ENCODE data around the gene ABCB8. TPM values are rescaled to one million over a fixed set of nuclear protein-coding genes. Genes with fewer than 3 reads are reported as not detected.

ABCB8 gene
- total and polyA plus RNA-seq, 11 donors: 13.6 to 34.5 (median 26.0) TPM

GRCh38 chr7:151003572-151003971 is 24.7 kb upstream of the ABCB8 start:
- DNase-seq: peak in 1 of 5 donors; percentile 6
- Histone ChIP-seq H3K4me3 (no peak overlapping the region), H3K36me3 (peaks cover 0 to 46% (median 18%) of the 10 kb centered on the region in 9 donors), H3K27me3 (no peaks in the 10 kb centered on the region), H3K27ac (no peak overlapping the region), H3K9me3 (no peaks in the 10 kb centered on the region), H3K4me1 (peaks cover 0 to 24% (median 21%) of the 10 kb centered on the region in 12 donors)
- WGBS, 4 donors: 84 to 87% (median 85%) methylated on average over 12 of the region's 12 CpGs
- ATAC-seq: no peak
- TF ChIP-seq, protein P1, sequence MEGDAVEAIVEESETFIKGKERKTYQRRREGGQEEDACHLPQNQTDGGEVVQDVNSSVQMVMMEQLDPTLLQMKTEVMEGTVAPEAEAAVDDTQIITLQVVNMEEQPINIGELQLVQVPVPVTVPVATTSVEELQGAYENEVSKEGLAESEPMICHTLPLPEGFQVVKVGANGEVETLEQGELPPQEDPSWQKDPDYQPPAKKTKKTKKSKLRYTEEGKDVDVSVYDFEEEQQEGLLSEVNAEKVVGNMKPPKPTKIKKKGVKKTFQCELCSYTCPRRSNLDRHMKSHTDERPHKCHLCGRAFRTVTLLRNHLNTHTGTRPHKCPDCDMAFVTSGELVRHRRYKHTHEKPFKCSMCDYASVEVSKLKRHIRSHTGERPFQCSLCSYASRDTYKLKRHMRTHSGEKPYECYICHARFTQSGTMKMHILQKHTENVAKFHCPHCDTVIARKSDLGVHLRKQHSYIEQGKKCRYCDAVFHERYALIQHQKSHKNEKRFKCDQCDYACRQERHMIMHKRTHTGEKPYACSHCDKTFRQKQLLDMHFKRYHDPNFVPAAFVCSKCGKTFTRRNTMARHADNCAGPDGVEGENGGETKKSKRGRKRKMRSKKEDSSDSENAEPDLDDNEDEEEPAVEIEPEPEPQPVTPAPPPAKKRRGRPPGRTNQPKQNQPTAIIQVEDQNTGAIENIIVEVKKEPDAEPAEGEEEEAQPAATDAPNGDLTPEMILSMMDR (IDR thresholded peaks at IDR 0.05): no peak
- no peak for TF ChIP-seq POLR2A (IDR thresholded peaks at IDR 0.05)
- intact Hi-C loops (cut with DNase I): no loop called here

GRCh38 chr7:151005566-151005965 is 22.7 kb upstream of the ABCB8 start:
- peaks cover 0 to 39% (median 15%) of the 10 kb centered on the region in 9 donors for H3K36me3 ChIP-seq
- no peaks in the 10 kb centered on the region for H3K27me3 ChIP-seq
- TF ChIP-seq POLR2A (IDR thresholded peaks at IDR 0.05): no peak
- TF ChIP-seq, protein P1 (IDR thresholded peaks at IDR 0.05): no peak
- intact Hi-C loops (cut with DNase I): no loop called here
- H3K4me1 ChIP-seq: peaks cover 0 to 37% (median 27%) of the 10 kb centered on the region in 12 donors
- ATAC-seq: no peak
- no peak overlapping the region for H3K27ac ChIP-seq
- no peaks in the 10 kb centered on the region for H3K9me3 ChIP-seq
- peak in 1 of 5 donors; percentile 4 for DNase-seq
- no peak overlapping the region for H3K4me3 ChIP-seq
- 79 to 90% (median 86%) methylated on average over 9 of the region's 9 CpGs for WGBS, 4 donors

DNA sequence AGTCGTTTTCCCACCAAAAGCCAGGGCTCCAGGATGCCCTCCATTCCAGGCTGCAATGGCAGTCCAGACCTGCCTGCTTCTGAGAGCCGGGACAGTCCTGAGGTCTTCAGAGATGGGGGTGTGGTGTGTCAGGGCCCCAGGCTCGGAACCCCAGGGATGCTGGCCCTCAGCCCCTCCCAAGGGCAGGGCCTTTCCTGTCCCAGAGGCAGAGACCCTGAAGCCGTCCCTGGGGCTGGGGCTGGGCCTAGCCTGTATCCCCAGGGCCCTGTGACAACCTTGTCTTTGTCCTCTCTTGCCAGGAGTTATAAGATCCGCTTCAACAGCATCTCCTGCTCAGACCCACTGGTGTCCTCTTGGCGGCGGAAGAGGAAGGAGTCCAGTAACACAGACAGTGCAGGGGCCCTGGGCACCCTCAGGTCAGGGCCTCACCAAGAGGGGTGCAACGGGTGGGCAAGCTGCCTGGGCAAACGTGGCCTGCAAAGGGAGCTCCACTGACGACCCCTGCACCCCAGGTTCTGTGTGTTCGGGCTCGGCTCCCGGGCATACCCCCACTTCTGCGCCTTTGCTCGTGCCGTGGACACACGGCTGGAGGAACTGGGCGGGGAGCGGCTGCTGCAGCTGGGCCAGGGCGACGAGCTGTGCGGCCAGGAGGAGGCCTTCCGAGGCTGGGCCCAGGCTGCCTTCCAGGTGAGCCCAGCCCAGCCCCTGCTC is 21.5 kb upstream of the ABCB8 start:
- ATAC-seq: peak in 1 of 4 donors; percentile 1
- DNase-seq: peak in 1 of 5 donors; percentile 56
- H3K27me3 ChIP-seq: no peaks in the 10 kb centered on the region
- H3K27ac ChIP-seq: peak overlapping the region in 9 of 12 donors; percentile 6 to 72 (median 54)
- H3K4me1 ChIP-seq: peaks cover 0 to 48% (median 27%) of the 10 kb centered on the region in 12 donors
- H3K4me3 ChIP-seq: no peak overlapping the region
- H3K9me3 ChIP-seq: no peaks in the 10 kb centered on the region
- no peak for TF ChIP-seq POLR2A (IDR thresholded peaks at IDR 0.05)
- TF ChIP-seq, protein P1 (IDR thresholded peaks at IDR 0.05): no peak
- intact Hi-C loops (cut with DNase I): no loop called here
- H3K36me3 ChIP-seq: peaks cover 0 to 33% (median 12%) of the 10 kb centered on the region in 9 donors
- WGBS, 4 donors: 67 to 83% (median 73%) methylated on average over 11 to 23 of the region's 23 CpGs

GRCh38 chr7:151007469-151007898 is 20.8 kb upstream of the ABCB8 start:
- H3K36me3 ChIP-seq: peaks cover 0 to 30% (median 9%) of the 10 kb centered on the region in 9 donors
- H3K9me3 ChIP-seq: no peaks in the 10 kb centered on the region
- peak overlapping the region in 3 of 12 donors; percentile 12 to 43 (median 17) for H3K4me3 ChIP-seq
- no peaks in the 10 kb centered on the region for H3K27me3 ChIP-seq
- 41 to 78% (median 58%) methylated on average over 7 of the region's 7 CpGs for WGBS, 4 donors
- ATAC-seq (peak in 3 of 4 donors; percentile 57 to 69 (median 59)), DNase-seq (peak in 3 of 5 donors; percentile 47 to 53 (median 51))
- H3K4me1 ChIP-seq: peaks cover 0 to 56% (median 27%) of the 10 kb centered on the region in 12 donors
- no peak for TF ChIP-seq POLR2A (IDR thresholded peaks at IDR 0.05)
- TF ChIP-seq, protein P1 (IDR thresholded peaks at IDR 0.05): no peak
- intact Hi-C loops (cut with DNase I): no loop called here
- peak overlapping the region in 9 of 12 donors; percentile 6 to 72 (median 54) for H3K27ac ChIP-seq

Measured in heart left ventricle (tissue), 16 donors.